NCI-H2107 treated with DMSO at 0.1 percent for 48 hours (cell line): ENCODE measurements around the gene CAGE1.

Source experiments
- DNase-seq: peaks from one replicate; lab custom pipeline; 2025; ENCODE audit not compliant: unreplicated experiment; lab: John Stamatoyannopoulos, UW

Gene CAGE1

DNA sequence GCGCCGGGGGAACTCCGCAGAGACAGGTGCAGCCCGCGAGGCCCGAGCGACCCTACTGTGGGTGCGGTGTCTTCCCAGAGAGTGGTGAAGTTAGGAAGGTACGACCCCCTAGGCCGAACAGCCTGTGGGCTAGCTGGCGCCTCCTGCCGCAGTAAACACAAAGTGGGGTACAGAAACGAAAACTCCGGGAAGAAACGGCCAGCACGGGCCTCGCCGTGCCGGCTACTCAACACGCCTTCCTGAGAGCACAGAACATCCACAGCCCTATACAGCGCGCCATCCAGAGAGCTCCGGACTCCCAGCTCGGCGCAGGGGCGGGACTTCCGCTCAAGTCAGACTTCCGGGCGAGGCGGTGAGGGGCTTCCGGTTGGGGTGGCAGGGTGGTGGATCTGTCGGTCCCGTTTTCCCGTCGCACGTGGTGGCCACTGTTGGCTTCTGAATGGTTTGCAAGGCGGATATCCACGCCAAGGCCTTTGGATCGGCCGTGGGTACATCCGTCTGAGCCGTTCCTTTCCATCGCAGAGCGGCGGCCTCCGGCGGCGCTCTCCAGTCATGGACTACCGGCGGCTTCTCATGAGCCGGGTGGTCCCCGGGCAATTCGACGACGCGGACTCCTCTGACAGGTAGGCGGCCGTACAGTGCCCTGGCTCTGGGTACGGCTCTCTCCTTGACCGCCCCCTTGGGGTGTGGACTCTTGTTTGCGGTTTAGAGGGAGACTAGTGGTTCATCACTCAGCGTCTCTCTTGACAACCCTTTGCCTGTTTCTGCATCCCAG, at the start of gene CAGE1, which contains the start of gene RIOK1:
CAGE1 (minus strand) TSS at position 292 of the 775 bp plus-strand sequence. CDS start 2,569 bp downstream, outside the sequence.
RIOK1 (plus strand) TSS at position 358 of the 775 bp plus-strand sequence; CDS start at position 553, 195 bp downstream.
- DNase-seq, result peak; percentile 66

DNA sequence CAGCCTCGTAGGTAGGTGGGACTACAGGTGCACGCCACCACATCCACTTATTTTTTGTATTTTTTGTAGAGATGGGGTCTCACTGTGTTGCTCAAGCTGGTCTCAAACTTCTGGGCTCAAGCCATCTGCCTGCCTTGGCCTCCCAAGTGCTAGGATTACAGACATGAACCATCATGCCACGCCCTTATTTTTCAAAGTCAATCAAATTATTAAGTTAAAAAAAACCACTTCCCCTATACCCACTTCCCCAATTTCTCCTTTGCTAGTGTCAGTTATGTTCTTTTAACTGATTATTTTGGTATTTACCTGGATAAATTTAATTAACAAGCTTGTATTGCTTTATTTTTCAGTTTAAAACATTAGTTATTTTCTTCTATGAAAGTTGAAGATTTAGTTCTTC, 49.7 kb upstream of the CAGE1 start:
- no peak for DNase-seq

DNA sequence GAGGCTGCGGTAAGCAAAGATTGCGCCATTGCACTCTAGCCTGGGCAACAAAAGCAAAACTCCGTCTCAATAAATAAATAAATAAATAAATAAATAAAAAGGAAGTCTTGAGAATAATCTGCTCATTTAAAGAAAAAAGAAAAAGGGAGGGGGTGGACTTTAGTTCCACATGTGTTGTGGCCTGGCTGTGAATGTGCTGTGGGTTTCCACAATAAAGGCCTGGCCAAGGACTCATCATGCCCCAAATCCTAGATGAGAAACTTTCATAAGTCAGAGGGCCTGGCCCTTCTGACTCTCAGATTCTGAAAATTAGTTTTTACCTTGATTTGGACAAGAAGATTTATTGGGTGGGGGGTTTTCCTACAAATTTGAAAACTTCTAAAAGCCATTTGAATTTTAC, 48.5 kb upstream of the CAGE1 start:
- DNase-seq, result no peak

DNA sequence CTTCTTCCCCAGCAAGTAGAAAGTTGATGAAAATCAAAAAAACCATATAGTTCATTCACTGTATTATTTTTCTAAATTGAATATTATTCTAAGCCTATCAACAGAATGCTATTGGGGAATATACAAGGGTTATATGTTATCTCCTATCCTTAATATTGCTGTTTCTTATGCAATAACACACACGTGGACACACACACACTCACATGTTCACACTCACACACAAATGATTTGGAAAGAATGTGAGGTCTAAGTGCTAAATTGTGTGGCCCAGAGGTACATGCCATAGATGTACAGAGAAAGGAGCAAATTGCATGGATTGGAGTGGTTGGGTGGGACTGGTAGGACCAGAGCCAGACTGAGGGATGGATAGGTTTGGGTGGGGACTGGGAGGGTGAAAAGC, 45.1 kb upstream of the CAGE1 start:
- DNase-seq, result no peak

DNA sequence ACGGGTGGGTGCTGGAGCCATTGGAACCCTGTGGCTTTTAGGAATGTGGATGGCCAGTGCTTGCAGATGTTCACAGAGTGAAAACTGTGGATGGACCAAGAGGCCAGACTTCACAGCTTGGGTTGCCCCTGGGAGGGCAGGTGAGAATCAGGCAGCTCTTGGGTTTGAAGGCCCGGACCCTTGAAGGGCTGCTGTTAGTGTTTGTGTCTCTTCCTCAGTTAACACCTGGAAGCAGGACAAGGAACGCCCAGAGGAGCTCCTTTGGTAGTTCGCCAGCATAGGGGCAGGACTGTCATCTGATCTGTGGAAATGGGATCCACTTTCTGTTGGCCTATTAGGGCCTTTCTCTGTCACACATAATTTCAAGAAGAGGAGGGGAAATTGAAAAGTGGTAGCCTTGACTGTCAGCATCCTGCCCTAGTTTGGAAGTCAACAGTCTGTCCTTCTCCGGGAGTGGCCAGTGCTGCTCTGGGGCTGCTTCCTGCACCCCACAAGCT, 43.6 kb upstream of the CAGE1 start:
- peak; percentile 37 for DNase-seq

DNA sequence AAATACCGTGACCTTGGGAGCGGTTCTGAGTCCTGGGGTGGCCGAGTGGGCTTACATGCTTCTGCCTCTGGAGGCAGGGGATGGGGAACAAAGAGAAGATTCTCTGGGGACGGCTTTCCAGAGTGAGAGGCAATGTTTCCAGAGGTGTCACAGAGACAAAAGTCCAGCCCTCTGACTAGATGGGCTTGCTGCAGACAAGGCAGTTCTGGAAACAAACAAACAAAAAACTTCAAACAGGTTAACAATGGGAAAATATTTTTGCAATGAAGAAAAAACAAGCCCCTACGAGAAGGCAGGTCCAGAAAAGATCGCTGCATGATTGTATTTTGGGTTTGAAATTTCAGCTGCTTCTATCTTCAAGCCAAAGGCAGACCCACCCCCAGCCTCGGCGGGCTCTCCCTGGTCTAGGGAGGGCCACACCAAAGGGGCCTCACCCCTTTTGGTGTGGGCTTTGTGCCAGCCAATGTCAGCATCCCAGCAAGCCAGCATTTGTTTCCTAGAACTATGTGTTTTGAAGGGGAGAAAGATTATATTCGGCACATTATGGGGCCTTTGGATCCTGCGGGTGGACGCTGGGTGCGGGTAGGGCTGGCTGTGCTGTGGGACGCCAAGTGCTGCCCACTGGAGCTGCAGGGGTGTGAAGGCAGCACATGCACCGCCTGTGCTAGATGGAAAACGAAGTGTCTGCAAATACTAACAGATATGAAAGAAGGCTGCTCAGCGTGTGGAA, 43.0 kb upstream of the CAGE1 start:
- no peak for DNase-seq

DNA sequence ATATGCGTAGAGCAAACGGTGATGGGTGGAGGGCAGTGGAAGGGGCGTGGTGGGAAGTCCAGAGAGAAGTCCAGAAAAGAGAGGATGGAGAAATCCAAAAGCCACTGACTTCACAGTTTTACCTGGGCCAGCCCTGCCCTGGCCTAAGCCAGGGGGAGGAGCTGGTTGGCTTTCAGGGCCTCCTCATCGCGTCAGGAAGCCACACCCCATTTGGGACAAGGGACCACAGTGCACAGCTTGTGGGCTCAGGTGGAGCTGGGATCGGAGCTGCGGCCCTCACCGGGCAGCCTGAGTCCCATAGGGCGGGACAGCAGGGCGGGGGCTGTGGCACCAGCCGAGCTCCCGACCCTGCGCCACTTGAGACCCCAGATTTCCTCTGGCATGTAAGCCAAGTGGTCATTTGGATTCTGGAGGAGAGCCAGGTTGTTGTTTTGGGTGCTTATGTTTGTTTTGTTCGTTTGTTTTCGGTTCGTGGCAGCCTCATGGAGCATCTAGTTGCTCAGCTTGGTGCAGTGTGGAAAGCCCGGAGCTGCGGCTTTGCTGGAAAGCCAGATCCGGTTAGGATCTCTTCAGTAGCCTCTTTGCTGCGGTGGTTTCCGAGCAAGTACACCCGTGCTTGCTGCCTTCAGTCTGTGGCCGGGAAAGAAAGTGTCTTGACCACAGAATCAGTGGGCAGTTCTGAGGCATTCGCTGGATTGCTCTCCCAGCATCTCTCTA, 42.3 kb upstream of the CAGE1 start:
- DNase-seq, result no peak

DNA sequence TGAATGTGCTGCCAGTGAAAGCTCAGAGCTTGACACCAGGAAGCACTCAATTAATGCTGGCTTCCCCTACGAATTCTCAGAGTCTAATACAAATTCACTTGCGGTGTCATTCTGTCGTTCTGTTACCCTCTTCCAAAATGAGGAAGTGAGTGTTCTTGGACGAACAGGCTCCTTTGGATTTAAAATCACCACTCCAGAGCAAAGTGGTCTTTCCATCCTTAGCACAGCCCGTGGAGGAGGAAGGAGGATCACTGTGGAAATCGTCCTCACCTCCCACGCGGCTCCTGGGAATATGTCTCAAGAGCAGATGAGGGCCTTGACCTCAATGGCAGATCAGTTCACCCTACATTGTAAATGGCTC, 41.8 kb upstream of the CAGE1 start:
- no peak for DNase-seq

DNA sequence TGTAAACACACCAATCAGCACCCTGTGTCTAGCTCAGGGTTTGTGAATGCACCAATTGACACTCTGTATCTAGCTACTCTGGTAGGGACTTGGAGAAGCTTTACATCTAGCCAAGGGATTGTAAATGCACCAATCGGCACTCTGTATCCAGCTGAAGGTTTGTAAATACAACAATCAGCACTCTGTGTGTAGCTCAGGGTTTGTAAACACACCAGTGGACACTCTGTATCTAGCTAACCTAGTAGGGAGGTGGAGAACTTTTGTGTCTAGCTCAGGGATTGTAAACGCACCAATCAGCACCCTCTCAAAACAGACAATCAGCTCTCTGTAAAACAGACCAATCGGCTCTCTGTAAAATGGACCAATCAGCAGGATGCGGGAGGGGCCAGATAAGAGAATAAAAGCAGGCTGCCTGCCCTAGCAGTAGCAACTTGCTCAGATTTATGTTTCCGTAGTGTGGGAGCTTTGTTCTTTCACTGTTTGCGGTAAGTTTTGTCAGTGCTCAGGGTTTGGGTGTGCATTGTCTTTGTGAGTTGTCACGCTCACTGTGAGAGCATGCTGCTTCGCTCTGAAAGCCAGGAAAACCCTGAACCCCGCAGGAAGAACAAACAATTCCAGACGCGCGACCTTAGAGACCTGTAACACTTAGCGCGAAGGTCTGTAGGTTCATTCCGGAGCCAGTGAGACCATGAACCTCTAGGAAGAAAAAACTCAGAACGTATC, 37.1 kb upstream of the CAGE1 start:
- DNase-seq, result no peak

DNA sequence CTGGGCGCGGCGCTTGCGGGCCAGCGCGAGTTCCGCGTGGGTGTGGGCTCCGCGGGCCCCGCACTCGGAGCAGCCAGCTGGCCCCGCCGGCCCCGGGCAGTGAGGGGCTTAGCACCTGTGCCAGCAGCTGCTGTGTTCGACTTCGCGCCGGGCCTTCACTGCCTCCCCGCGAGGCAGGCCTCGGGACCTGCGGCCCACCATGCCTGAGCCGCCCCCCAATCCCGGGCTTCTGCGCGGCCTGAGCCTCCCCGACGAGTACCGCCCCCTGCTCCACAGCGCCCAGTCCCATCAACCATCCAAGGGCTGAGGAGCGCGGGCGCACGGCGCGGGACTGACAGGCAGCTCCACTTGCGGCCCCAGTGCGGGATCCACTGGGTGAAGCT, 36.3 kb upstream of the CAGE1 start:
- no peak for DNase-seq

DNA sequence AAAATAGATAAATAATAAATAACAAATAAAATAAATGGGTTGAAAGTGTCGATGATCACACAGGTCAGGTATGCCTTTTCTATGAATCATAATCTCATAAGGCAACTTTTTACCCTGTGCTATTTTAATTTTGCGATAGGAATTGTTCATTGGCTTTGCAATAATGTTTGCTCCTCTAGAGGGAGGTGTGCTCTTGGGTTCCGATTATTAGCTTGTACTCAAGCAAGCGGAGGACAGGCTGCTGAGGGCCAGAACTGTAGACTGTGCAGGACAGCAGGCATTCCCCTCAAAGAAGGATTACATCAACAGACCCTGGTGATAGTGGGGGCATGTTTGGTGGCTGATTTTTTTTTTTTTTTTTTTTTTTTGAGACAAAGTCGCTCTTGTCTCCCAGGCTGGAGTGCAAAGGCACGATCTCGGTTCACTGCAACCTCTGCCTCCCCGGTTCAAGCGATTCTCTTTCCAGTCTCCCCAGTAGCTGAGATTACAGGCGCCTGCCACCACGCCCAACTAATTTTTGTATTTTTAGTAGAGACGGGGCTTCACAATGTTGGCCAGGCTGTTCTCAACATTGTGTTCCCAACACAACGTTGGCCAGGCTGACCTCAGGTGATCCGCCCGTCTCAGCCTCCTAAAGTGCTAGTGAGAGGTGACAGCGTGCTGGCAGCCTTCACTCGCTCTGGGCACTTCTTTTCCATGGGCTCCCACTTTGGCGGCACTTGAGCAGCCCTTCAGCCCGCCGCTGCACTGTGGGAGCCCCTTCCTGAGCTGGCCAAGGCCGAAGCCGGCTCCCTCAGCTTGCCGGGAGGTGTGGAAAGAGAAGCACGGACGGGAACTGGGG, 35.6 kb upstream of the CAGE1 start:
- DNase-seq, result peak; percentile 13

DNA sequence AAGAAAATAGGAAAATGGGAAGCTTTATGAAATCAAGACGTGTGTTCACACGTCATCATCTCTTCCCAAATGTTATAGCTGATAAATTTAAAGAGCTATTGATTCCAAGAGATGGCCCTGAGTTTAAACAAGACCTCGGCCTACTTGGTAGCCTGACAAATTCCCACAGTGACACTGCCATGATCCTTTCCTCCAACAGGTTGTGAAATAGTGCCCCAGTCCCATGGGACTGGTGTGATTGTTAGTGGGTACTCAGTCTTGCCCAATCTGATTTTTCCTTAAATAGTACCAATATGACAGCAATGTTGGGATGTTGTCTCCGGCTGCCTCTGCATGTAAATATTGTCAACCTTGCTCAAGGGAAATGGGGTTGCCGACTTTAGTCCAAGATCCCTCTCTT, 34.5 kb upstream of the CAGE1 start:
- no peak for DNase-seq

DNA sequence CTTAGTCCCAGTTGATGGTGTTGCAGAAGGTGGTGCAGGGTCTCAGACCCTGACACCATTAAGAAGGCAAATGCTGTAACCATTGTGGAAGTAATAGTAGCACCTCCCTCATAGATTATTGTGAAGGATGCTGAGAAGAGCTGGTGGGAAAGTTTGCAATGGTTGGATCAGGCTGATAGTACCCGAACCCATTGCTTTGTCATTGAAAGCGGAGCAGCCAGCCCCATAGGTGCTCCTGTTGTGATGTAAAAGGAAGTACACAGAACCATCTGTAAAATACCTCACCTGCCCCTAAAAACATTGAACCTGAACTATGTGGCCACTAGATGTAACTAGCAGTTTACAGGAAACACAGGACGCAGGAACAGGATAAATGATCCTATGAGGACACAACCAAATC, 31.5 kb upstream of the CAGE1 start:
- DNase-seq, result no peak

DNA sequence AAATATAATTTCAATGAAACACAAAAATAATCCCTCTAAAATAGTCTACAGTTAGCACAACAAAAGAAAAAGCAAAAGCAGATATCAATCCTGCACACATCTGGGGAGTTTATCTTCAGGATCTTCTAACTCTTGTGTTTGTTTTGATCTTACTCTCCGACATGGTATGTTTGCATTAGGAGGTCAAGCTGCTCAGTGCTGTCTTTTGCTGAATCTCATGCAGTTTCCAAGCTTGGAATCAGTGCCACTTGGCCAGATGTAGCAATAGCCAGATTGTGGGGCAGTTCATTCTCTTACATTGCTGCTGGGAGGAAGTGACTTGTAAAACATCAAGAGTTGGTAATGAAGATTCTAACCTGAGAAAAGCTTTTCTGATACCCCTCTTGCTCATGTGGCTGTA, 29.5 kb upstream of the CAGE1 start:
- no peak for DNase-seq

DNA sequence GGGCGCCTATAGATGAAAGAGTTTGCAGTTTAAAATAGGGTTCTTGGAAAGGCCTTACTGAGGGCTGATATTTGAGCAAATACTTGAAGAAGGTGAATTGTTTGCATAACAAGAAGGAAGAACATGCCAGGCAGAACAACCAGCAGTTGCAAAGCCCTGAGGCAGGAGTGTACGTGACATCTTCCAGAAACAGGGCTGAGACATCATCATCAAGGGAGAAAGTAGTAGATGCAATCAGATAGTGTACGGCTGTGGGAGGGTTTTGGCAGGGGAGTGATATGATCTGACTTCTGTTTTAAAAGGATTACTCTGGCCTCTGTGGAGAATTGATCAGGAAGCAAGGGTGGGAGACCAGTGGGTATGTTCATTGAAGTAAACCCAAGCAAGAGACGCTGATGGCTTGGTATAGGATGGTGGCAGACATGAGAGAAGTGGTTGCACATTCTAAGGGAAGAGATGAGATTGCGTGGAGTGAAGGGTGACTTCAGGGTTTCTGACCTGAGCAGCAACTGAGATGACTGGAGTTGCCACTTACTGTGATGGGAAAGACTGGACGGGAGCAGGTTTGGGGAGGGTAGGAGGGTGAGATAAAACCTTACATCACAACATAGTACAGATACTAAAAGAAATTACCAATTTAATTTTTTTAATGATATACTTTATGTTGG, 28.8 kb upstream of the CAGE1 start:
- no peak for DNase-seq

DNA sequence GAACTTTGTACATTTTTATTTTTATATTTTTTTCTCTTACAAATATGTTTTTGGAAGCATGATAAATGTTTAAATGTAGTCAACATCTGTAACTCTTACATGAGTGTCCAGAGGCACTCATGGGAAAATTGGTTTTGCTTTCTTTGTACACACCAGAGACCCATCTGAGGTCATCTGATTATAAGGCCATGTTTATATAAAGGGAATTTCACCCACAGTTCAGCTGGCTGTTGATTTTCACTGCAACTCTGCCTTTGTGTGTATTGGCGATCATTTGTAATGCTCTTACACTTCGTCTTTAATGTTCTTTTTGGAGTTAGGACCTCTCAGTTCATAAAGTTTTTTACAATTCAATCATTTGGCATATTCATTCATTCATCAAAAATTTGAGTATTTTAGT, 28.1 kb upstream of the CAGE1 start:
- DNase-seq, result no peak

DNA sequence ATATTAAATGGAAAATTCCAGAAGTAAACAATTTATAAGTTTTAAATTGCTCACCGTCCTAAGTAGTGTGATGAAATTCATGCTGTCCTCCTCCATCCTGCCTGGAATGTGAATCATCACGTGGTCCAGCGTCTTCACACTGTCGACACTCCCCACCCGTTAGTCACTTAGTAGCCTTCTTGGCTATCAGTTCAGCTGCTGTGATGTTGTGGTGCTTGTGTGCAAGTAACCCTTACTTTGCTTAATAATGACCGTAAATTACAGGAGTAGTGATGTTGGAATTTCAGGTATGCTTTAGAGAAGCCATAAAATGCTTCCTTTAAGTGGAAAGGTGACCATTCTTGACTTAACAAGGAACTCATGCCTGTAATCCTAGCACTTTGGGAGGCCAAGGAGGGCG, 25.3 kb upstream of the CAGE1 start:
- DNase-seq, result no peak

DNA sequence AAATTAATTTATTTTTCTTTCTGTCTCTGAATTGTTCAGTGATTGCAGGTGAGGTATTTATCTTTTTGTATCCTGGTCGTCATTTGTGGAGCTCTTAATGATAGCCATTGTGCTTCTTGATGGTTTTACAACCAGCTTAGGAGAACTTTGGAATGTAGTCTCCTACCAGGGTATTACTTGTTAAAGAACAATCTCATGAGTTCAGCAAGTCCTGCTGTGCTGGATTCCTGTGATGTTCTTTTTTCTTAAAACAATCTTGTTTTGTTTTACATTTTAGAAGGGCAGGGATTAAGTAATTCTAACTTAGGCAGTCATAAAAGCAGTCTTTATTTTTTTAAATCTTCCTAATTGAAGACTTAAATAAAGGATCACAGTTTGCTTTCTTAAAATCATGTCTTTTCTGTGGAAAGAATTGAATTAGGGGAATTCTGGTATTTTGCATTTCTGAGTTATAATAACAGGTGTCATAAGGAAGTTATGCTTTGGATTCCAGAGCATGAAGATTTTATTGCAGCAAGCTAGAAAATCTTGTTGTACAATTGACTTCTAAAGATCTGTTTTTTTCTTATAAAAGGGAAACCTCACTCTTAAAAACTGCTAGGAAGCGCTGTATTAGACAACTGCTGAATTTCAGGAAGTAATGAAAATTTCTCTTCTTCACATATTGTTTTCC, 23.7 kb upstream of the CAGE1 start:
- no peak for DNase-seq

DNA sequence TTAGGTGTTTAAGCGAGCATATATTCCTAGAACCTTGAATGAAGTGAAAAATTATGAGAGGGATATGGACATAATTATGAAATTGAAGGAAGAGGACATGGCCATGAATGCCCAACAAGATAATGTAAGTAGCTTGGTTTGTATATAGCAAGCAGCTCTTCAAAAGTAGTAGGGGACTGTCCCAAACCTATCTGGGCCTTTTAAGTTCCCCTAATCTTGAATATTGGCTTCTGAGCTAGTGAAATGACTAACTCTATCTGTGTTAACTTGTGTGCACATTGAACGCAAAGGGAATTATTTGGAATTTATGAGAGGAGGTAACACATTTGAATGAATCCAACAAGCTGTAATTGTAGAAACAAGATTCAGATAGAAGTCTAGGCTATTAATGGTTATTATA, 21.8 kb upstream of the CAGE1 start:
- no peak for DNase-seq
